HepG2 (cell line): ENCODE measurements around the gene VDR. TPM values are rescaled to one million over a fixed set of nuclear protein-coding genes. Genes with fewer than 3 reads are reported as not detected.

Source experiments
- ATAC-seq: fragments of 200-7000 bp; cut with Tn5 transposase; 3 replicates; pipeline ENCODE4 v1.9.1; 2020; ENCODE audit warnings: mild to moderate bottlenecking, moderate library complexity
- BruUV-seq: library from RNA; stranded (reverse); fragments of 400-500 nt; replicated peaks from 2 replicates; lab custom pipeline; 2021; lab: Mats Ljungman, UMichigan
- CTCF ChIA-PET: fragments of 300-600 bp; formaldehyde crosslinking; extraction: SDS; loops from one replicate; lab custom pipeline; 2021; ENCODE audit warnings: low total read pairs, inconsistent platforms, low intra/inter-chr PET ratio; lab: Yijun Ruan, JAX
- POLR2A ChIA-PET: fragments of 350-600 bp; sonication (Branson Sonifier 250); formaldehyde crosslinking; loops from one replicate; lab custom pipeline; 2020; ENCODE audit warnings: antibody characterized with exemption, inconsistent platforms; lab: Yijun Ruan, JAX
- DNase-seq: peaks from one replicate; pipeline ENCODE4 v3.0.0-alpha.2; 2015; ENCODE audit warnings: low spot score
- FAIRE-seq: peaks from 3 replicates; lab custom pipeline; 2011; peaks lifted over from hg19 to GRCh38; lab: Jason Lieb, UNC
- H2AFZ ChIP-seq: one replicate; pipeline ENCODE4 v1.6.1; 2011; ENCODE audit warnings: low read length, inconsistent platforms
- H3K27ac ChIP-seq: fragments of 300-600 bp; 3 replicates; pipeline ENCODE4 v1.8.0; 2011; ENCODE audit warnings: mixed run types, mild to moderate bottlenecking, mixed read lengths, low read length, inconsistent platforms; ENCODE audit not compliant: insufficient read depth; ENCODE audit errors: extremely low read length
- H3K27me3 ChIP-seq, 2 experiments: fragments of 200-600 bp in 1 of 2; 2 replicates in 1 of 2; 3 replicates in 1 of 2; pipeline versions ENCODE4 v1.6.0 to v1.8.0; 2011; ENCODE audit warnings: low read length in 2 of 2, mild to moderate bottlenecking in 2 of 2, moderate library complexity in 2 of 2, inconsistent platforms in 1 of 2; ENCODE audit not compliant: insufficient read depth in 2 of 2, control insufficient read depth in 1 of 2
- H3K36me3 ChIP-seq, 2 experiments: fragments of 200-600 bp in 1 of 2; replicated peaks in 1 of 2; 2 replicates in 1 of 2; 3 replicates in 1 of 2; pipeline versions ENCODE4 v1.5.1 to v1.8.0; 2011; ENCODE audit warnings: low read length in 2 of 2, inconsistent platforms in 1 of 2; ENCODE audit not compliant: insufficient read depth in 2 of 2, control insufficient read depth in 1 of 2
- H3K4me1 ChIP-seq: 2 replicates; pipeline ENCODE4 v1.5.1; 2012; ENCODE audit warnings: low read length, inconsistent platforms; ENCODE audit not compliant: insufficient read depth
- H3K4me2 ChIP-seq: 2 replicates; pipeline ENCODE4 v1.6.0; 2011; ENCODE audit warnings: low read depth, low read length, inconsistent platforms
- H3K4me3 ChIP-seq, 3 experiments: fragments of 200-600 bp in 1 of 3; sonication (generic), shearing (Covaris generic) in 1 of 3; replicated peaks in 1 of 3; 2 replicates each; pipeline ENCODE4 v1.5.1; 2011 to 2016; ENCODE audit warnings: low read length in 3 of 3, inconsistent platforms in 2 of 3, low read depth in 2 of 3, mild to moderate bottlenecking in 2 of 3, control low read depth in 1 of 3, mixed read lengths in 1 of 3; ENCODE audit not compliant: insufficient read depth in 1 of 3
- H3K79me2 ChIP-seq: one replicate; pipeline ENCODE4 v1.6.1; 2011; ENCODE audit warnings: low read length, inconsistent platforms; ENCODE audit not compliant: insufficient read depth
- H3K9ac ChIP-seq: 2 replicates; pipeline ENCODE4 v1.6.0; 2011; ENCODE audit warnings: mild to moderate bottlenecking, low read depth, low read length, inconsistent platforms; ENCODE audit not compliant: insufficient read depth
- H3K9me3 ChIP-seq: 2 replicates; pipeline ENCODE4 v1.5.1; 2012; ENCODE audit warnings: mild to moderate bottlenecking, low read length
- H4K20me1 ChIP-seq: 2 replicates; pipeline ENCODE4 v1.6.0; 2011; ENCODE audit warnings: inconsistent platforms, mild to moderate bottlenecking, low read length, moderate library complexity; ENCODE audit not compliant: insufficient read depth
- HNRNPLL ChIP-seq: fragments of 200-400 bp; formaldehyde crosslinking; IDR thresholded peaks from 2 replicates; pipeline ENCODE4 v1.6.1; 2017; ENCODE audit warnings: mild to moderate bottlenecking, low read depth, low read length; ENCODE audit not compliant: poor library complexity, severe bottlenecking
- NRL ChIP-seq: sonication (generic); formaldehyde crosslinking; IDR thresholded peaks from 2 replicates; pipeline ENCODE4 v1.5.0; 2020; ENCODE audit warnings: missing genetic modification reagents, mild to moderate bottlenecking, moderate library complexity, borderline replicate concordance
- RAD51 ChIP-seq: fragments of 450-650 bp; IDR thresholded peaks from 2 replicates; pipeline ENCODE4 v1.6.1; 2016; ENCODE audit warnings: borderline replicate concordance
- ZNF333 ChIP-seq: sonication (generic); formaldehyde crosslinking; IDR thresholded peaks from 2 replicates; pipeline ENCODE4 v1.4.0; 2020; ENCODE audit warnings: mild to moderate bottlenecking, missing genetic modification reagents, borderline replicate concordance
- WGBS: methylation state at CpG from one replicate; pipeline ENCODE4 v1.1.6; 2017; ENCODE audit warnings: low lambda C conversion rate; 5-methylcytosine and 5-hydroxymethylcytosine counted together
- in situ Hi-C: cut with HindIII; loops from 2 replicates; pipeline ENCODE4 v1.10.0; 2017; ENCODE audit warnings: low pct_unique_long_range_greater_than_20kb; ENCODE audit not compliant: extremely low pct_ligation_motif_present
- intact Hi-C: fragments of 100-400 bp; cut with micrococcal nuclease; formaldehyde crosslinking; loops from one replicate; pipeline ENCODE4 v1.10.0; 2022; ENCODE audit not compliant: unreplicated experiment
- polyA plus RNA-seq, 8 experiments: library from polyadenylated mRNA; depleted of rRNA in 3 of 8; stranded (reverse) in 7 of 8; unstranded in 1 of 8; fragments of >200 nt; fragmentation: Illumina TruSeq in 4 of 8; extraction: Trizol in 4 of 8; gene quantifications; 2 replicates each; pipeline versions ENCODE4 v1.2.1 to v1.2.3, GENCODE V29; 2011 to 2016; ENCODE audit warnings: low read depth in 4 of 8, missing spikeins in 1 of 8, mixed read lengths in 1 of 8; ENCODE audit not compliant: insufficient read depth in 1 of 8
- total RNA-seq, 5 experiments: library from RNA; depleted of rRNA; stranded (reverse); fragments of >200 nt; fragmentation: Illumina TruSeq; extraction: Trizol; gene quantifications; 2 replicates each; pipeline ENCODE4 v1.2.3, GENCODE V29; 2016; ENCODE audit warnings: low read depth in 1 of 5
- TF ChIP-seq, protein P1 (sequence below): sonication (generic); formaldehyde crosslinking; IDR thresholded peaks from 2 replicates; pipeline ENCODE4 v1.8.0; 2022; ENCODE audit warnings: missing genetic modification reagents, mild to moderate bottlenecking, borderline replicate concordance
- TF ChIP-seq, protein P2 (sequence below): IDR thresholded peaks from 2 replicates; pipeline ENCODE4 v1.6.1; 2016; ENCODE audit warnings: missing compliant biosample characterization, missing genetic modification reagents, borderline replicate concordance
- TF ChIP-seq, protein P3 (sequence below): sonication (generic); formaldehyde crosslinking; IDR thresholded peaks from 2 replicates; pipeline ENCODE4 v1.5.1; 2020; ENCODE audit warnings: missing genetic modification reagents, mild to moderate bottlenecking, borderline replicate concordance
- TF ChIP-seq, protein P4 (sequence below): sonication (generic); formaldehyde crosslinking; IDR thresholded peaks from 2 replicates; pipeline ENCODE4 v1.5.1; 2020; ENCODE audit warnings: missing genetic modification reagents, mild to moderate bottlenecking, borderline replicate concordance
- TF ChIP-seq, protein P5 (sequence below), 2 experiments: fragments of 450-650 bp in 1 of 2; sonication (generic) in 1 of 2; formaldehyde crosslinking; IDR thresholded peaks; 2 replicates each; pipeline versions ENCODE4 v1.5.0 to v1.8.0; 2020 to 2022; ENCODE audit warnings: mild to moderate bottlenecking in 1 of 2, missing genetic modification reagents in 1 of 2
- TF ChIP-seq, protein P6 (sequence below): sonication (generic); formaldehyde crosslinking; IDR thresholded peaks from 2 replicates; pipeline ENCODE4 v1.9.0; 2021; ENCODE audit warnings: missing genetic modification reagents, mild to moderate bottlenecking, borderline replicate concordance

VDR gene
- total and polyA plus RNA-seq, 2 of the 13 experiments (the other 11 are each of a cell fraction or from before 2014, with no cell fraction given), result 0.08 to 0.33 TPM

DNA sequence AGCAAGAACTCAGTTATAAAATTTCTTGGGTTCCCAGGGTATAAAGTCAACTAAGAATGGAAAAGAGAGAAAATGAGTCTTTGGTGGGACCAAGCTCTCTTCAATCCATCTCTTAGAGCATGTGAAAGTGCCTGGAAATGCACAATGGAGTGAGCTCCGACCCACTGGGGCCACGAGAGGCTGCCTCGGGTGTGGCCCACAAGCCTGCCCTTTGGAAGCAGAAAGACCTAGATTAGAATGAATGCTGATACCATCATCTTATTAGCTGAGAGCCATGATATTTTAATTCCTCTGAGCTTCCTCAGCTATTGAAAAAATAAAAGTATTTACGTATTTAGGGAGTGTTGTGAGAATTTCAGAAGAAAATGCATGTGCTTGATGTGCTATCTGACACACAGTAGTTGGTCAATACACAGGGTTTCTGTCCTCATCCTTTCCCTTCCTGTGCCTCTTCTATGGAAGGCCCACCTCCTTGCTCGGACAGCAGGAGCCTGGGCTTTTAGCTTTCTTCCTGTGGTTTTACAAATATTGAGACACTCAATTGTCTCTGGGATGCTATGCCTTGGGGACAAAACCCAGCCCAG, 42.5 kb downstream of the VDR start:
- no peak overlapping the region for H3K4me3 ChIP-seq
- H3K79me2 ChIP-seq, result no peaks in the 10 kb centered on the region
- H2AFZ ChIP-seq, result no peak overlapping the region
- no peaks in the 10 kb centered on the region for H4K20me1 ChIP-seq
- H3K9ac ChIP-seq, result no peak overlapping the region
- no peak overlapping the region for H3K27ac ChIP-seq
- no peaks in the 10 kb centered on the region for H3K36me3 ChIP-seq
- peaks cover 38% of the 10 kb centered on the region for H3K4me1 ChIP-seq
- DNase-seq, result no peak
- intact Hi-C loops (no loop called here), in situ Hi-C loops (no loop called here)
- CTCF ChIA-PET, result no interaction called here
- H3K27me3 ChIP-seq, result no peaks in the 10 kb centered on the region
- H3K4me2 ChIP-seq, result no peak overlapping the region
- H3K9me3 ChIP-seq, result no peaks in the 10 kb centered on the region
- 57% methylated on average over 5 of the region's 5 CpGs for WGBS
- BruUV-seq, result no TSS peak
- no peak for FAIRE-seq
- TF ChIP-seq ZNF333 (CRISPR knock-in tag) (no peak), RAD51 (no peak), HNRNPLL (no peak), NRL (CRISPR knock-in tag) (no peak)
- TF ChIP-seq, protein P1, sequence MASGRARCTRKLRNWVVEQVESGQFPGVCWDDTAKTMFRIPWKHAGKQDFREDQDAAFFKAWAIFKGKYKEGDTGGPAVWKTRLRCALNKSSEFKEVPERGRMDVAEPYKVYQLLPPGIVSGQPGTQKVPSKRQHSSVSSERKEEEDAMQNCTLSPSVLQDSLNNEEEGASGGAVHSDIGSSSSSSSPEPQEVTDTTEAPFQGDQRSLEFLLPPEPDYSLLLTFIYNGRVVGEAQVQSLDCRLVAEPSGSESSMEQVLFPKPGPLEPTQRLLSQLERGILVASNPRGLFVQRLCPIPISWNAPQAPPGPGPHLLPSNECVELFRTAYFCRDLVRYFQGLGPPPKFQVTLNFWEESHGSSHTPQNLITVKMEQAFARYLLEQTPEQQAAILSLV (CRISPR knock-in tag), result no peak
- TF ChIP-seq, protein P2, sequence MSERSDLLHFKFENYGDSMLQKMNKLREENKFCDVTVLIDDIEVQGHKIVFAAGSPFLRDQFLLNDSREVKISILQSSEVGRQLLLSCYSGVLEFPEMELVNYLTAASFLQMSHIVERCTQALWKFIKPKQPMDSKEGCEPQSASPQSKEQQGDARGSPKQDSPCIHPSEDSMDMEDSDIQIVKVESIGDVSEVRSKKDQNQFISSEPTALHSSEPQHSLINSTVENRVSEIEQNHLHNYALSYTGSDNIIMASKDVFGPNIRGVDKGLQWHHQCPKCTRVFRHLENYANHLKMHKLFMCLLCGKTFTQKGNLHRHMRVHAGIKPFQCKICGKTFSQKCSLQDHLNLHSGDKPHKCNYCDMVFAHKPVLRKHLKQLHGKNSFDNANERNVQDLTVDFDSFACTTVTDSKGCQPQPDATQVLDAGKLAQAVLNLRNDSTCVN (CRISPR knock-in tag), result no peak
- TF ChIP-seq, protein P3, sequence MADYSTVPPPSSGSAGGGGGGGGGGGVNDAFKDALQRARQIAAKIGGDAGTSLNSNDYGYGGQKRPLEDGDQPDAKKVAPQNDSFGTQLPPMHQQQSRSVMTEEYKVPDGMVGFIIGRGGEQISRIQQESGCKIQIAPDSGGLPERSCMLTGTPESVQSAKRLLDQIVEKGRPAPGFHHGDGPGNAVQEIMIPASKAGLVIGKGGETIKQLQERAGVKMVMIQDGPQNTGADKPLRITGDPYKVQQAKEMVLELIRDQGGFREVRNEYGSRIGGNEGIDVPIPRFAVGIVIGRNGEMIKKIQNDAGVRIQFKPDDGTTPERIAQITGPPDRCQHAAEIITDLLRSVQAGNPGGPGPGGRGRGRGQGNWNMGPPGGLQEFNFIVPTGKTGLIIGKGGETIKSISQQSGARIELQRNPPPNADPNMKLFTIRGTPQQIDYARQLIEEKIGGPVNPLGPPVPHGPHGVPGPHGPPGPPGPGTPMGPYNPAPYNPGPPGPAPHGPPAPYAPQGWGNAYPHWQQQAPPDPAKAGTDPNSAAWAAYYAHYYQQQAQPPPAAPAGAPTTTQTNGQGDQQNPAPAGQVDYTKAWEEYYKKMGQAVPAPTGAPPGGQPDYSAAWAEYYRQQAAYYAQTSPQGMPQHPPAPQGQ (CRISPR knock-in tag), result no peak
- TF ChIP-seq, protein P4, sequence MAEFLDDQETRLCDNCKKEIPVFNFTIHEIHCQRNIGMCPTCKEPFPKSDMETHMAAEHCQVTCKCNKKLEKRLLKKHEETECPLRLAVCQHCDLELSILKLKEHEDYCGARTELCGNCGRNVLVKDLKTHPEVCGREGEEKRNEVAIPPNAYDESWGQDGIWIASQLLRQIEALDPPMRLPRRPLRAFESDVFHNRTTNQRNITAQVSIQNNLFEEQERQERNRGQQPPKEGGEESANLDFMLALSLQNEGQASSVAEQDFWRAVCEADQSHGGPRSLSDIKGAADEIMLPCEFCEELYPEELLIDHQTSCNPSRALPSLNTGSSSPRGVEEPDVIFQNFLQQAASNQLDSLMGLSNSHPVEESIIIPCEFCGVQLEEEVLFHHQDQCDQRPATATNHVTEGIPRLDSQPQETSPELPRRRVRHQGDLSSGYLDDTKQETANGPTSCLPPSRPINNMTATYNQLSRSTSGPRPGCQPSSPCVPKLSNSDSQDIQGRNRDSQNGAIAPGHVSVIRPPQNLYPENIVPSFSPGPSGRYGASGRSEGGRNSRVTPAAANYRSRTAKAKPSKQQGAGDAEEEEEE, result no peak
- TF ChIP-seq, protein P5, sequence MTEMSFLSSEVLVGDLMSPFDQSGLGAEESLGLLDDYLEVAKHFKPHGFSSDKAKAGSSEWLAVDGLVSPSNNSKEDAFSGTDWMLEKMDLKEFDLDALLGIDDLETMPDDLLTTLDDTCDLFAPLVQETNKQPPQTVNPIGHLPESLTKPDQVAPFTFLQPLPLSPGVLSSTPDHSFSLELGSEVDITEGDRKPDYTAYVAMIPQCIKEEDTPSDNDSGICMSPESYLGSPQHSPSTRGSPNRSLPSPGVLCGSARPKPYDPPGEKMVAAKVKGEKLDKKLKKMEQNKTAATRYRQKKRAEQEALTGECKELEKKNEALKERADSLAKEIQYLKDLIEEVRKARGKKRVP (CRISPR knock-in tag; IDR thresholded peaks at IDR 0.05), result no peak
- TF ChIP-seq, protein P6, sequence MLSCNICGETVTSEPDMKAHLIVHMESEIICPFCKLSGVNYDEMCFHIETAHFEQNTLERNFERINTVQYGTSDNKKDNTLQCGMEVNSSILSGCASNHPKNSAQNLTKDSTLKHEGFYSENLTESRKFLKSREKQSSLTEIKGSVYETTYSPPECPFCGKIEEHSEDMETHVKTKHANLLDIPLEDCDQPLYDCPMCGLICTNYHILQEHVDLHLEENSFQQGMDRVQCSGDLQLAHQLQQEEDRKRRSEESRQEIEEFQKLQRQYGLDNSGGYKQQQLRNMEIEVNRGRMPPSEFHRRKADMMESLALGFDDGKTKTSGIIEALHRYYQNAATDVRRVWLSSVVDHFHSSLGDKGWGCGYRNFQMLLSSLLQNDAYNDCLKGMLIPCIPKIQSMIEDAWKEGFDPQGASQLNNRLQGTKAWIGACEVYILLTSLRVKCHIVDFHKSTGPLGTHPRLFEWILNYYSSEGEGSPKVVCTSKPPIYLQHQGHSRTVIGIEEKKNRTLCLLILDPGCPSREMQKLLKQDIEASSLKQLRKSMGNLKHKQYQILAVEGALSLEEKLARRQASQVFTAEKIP, result no peak
- POLR2A ChIA-PET, result interaction anchor here (0.6 kb wide), 1 partner anchor 26 kb away, joined by 4 read pairs; no protein-coding TSS in a partner anchor
- no peak for ATAC-seq
